Panc1 (cell line): ENCODE measurements around the gene TBC1D25.

Experiments
- CTCF ChIP-seq: fragments of 450-650 bp; IDR thresholded peaks from 2 replicates; pipeline ENCODE4 v1.5.1; 2017; ENCODE audit warnings: mild to moderate bottlenecking
- POLR2AphosphoS5 ChIP-seq: IDR thresholded peaks from 2 replicates; pipeline ENCODE4 v1.6.1; 2012; ENCODE audit warnings: mild to moderate bottlenecking, low read depth, low read length, moderate library complexity
- SIN3A ChIP-seq: IDR thresholded peaks from 2 replicates; pipeline ENCODE4 v1.6.1; 2012; ENCODE audit warnings: low read depth, mild to moderate bottlenecking, low read length, moderate library complexity, borderline replicate concordance; ENCODE audit not compliant: insufficient read depth
- TF ChIP-seq, protein P1 (sequence below), 2 experiments: IDR thresholded peaks; 2 replicates each; pipeline ENCODE4 v1.6.1; 2011 to 2012; ENCODE audit warnings: low read depth in 2 of 2, control low read depth in 1 of 2, low read length in 1 of 2, mild to moderate bottlenecking in 1 of 2, moderate library complexity in 1 of 2; ENCODE audit not compliant: insufficient read depth in 1 of 2

DNA sequence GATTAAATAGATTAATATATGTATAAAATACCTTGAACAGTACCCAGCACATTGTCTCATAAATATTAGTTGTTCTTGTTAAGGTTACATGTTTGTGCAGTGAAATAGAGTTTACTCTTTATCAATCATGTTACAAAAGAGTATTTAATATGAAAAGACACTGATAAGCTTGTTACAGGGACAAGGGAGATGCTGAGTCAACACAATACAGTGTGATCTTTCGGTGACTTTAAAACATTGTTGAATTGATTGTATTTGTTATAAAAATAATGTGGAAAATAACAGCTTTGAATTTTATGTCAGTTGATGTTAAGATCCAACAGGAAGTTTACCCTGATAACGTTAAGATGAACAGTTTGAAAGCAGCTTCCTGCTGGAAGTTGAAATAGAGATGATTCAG is 56.4 kb downstream of the TBC1D25 start:
- TF ChIP-seq POLR2AphosphoS5, result no peak
- TF ChIP-seq, protein P1, sequence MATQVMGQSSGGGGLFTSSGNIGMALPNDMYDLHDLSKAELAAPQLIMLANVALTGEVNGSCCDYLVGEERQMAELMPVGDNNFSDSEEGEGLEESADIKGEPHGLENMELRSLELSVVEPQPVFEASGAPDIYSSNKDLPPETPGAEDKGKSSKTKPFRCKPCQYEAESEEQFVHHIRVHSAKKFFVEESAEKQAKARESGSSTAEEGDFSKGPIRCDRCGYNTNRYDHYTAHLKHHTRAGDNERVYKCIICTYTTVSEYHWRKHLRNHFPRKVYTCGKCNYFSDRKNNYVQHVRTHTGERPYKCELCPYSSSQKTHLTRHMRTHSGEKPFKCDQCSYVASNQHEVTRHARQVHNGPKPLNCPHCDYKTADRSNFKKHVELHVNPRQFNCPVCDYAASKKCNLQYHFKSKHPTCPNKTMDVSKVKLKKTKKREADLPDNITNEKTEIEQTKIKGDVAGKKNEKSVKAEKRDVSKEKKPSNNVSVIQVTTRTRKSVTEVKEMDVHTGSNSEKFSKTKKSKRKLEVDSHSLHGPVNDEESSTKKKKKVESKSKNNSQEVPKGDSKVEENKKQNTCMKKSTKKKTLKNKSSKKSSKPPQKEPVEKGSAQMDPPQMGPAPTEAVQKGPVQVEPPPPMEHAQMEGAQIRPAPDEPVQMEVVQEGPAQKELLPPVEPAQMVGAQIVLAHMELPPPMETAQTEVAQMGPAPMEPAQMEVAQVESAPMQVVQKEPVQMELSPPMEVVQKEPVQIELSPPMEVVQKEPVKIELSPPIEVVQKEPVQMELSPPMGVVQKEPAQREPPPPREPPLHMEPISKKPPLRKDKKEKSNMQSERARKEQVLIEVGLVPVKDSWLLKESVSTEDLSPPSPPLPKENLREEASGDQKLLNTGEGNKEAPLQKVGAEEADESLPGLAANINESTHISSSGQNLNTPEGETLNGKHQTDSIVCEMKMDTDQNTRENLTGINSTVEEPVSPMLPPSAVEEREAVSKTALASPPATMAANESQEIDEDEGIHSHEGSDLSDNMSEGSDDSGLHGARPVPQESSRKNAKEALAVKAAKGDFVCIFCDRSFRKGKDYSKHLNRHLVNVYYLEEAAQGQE (IDR thresholded peaks at IDR 0.05; ENCODE audit: insufficient read depth in 1 of 2, low read depth in 2 of 2, low read length in 1 of 2), result no peak
- TF ChIP-seq CTCF, result no peak
- TF ChIP-seq SIN3A, result no peak
